GM19438 (cell line): ENCODE measurements around the gene ZBTB44.
"Not testable (repeated sequence)": the region's sequence is repeated elsewhere in the genome, so short reads cannot be mapped to it uniquely, and the experiment has no call there.

Experiments used
- ATAC-seq: cut with Tn5 transposase; IDR thresholded peaks from one replicate; pipeline ENCODE4 v1.9.1; 2021; ENCODE audit warnings: low read depth; ENCODE audit not compliant: unreplicated experiment

The ZBTB44 gene

GRCh38 chr11:130251763-130252162 lies 63.0 kb downstream of the ZBTB44 start:
- ATAC-seq, result not testable (repeated sequence)

- ATAC-seq, result not testable (repeated sequence)
Measured at GRCh38 chr11:130249929-130250328, 64.8 kb downstream of the ZBTB44 start.

GRCh38 chr11:130249371-130249770 lies 65.3 kb downstream of the ZBTB44 start:
- no peak for ATAC-seq

- ATAC-seq, result no peak
Measured at GRCh38 chr11:130247319-130247718, 67.4 kb downstream of the ZBTB44 start.

GRCh38 chr11:130246738-130247137 lies 68.0 kb downstream of the ZBTB44 start:
- no peak for ATAC-seq

- ATAC-seq, result no peak
Measured at GRCh38 chr11:130246270-130246669, 68.4 kb downstream of the ZBTB44 start.

- ATAC-seq, result not testable (repeated sequence)
Measured at GRCh38 chr11:130245375-130245774, 69.3 kb downstream of the ZBTB44 start.

- no peak for ATAC-seq
Measured at GRCh38 chr11:130244848-130245247, 69.9 kb downstream of the ZBTB44 start.

GRCh38 chr11:130243816-130244215 lies 70.9 kb downstream of the ZBTB44 start:
- peak; percentile 87 for ATAC-seq

GRCh38 chr11:130241713-130242112 lies 73.0 kb downstream of the ZBTB44 start:
- ATAC-seq, result no peak

- no peak for ATAC-seq
Measured at GRCh38 chr11:130237282-130238006, 77.3 kb downstream of the ZBTB44 start.

GRCh38 chr11:130234315-130234714 lies 80.4 kb downstream of the ZBTB44 start:
- no peak for ATAC-seq

- not testable (repeated sequence) for ATAC-seq
Measured at GRCh38 chr11:130233888-130234287, 80.8 kb downstream of the ZBTB44 start.

- not testable (repeated sequence) for ATAC-seq
Measured at GRCh38 chr11:130233486-130233885, 81.2 kb downstream of the ZBTB44 start.

- ATAC-seq, result no peak
Measured at GRCh38 chr11:130227373-130227772, 87.3 kb downstream of the ZBTB44 start.

- ATAC-seq, result no peak
Measured at GRCh38 chr11:130223291-130223971, 91.3 kb downstream of the ZBTB44 start.

GRCh38 chr11:130220311-130221035 lies 94.2 kb downstream of the ZBTB44 start:
- ATAC-seq, result no peak

GRCh38 chr11:130219148-130219547 lies 95.6 kb downstream of the ZBTB44 start:
- ATAC-seq, result no peak

- no peak for ATAC-seq
Measured at GRCh38 chr11:130218501-130219070, 96.1 kb downstream of the ZBTB44 start.

- ATAC-seq, result no peak
Measured at GRCh38 chr11:130217133-130218031, 97.3 kb downstream of the ZBTB44 start.
